ENCODE results near the gene PKHD1. TPM values are rescaled to one million over a fixed set of nuclear protein-coding genes. Genes with fewer than 3 reads are reported as not detected.

The PKHD1 gene
- total RNA-seq, 4 donors from 2014 or later = 0.12 TPM; not detected in 3

DNA sequence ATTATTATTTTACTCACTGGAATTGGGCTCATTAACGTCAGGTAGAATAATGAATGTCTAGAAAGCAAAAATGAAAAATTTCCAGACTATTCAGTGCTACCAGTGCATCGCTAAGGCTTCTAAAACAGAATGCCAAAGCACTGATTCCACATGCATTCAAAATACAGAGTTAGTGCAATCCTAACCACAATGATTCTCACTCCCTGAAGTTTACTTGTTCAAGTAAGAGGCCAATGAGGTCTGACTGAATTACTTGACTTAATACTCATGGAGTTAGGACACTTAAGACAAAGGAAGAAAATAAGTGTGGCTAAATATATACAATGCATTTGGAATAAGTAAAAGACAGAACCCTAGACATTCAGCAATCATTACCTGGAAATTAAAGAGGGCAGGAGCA, 220.5 kb downstream of the PKHD1 start:
- DNase-seq (ENCODE audit: low spot score) (no peak), ATAC-seq (ENCODE audit: low FRiP score) (no peak)
- TF ChIP-seq, protein P1, sequence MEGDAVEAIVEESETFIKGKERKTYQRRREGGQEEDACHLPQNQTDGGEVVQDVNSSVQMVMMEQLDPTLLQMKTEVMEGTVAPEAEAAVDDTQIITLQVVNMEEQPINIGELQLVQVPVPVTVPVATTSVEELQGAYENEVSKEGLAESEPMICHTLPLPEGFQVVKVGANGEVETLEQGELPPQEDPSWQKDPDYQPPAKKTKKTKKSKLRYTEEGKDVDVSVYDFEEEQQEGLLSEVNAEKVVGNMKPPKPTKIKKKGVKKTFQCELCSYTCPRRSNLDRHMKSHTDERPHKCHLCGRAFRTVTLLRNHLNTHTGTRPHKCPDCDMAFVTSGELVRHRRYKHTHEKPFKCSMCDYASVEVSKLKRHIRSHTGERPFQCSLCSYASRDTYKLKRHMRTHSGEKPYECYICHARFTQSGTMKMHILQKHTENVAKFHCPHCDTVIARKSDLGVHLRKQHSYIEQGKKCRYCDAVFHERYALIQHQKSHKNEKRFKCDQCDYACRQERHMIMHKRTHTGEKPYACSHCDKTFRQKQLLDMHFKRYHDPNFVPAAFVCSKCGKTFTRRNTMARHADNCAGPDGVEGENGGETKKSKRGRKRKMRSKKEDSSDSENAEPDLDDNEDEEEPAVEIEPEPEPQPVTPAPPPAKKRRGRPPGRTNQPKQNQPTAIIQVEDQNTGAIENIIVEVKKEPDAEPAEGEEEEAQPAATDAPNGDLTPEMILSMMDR (IDR thresholded peaks at IDR 0.05) = no peak

DNA sequence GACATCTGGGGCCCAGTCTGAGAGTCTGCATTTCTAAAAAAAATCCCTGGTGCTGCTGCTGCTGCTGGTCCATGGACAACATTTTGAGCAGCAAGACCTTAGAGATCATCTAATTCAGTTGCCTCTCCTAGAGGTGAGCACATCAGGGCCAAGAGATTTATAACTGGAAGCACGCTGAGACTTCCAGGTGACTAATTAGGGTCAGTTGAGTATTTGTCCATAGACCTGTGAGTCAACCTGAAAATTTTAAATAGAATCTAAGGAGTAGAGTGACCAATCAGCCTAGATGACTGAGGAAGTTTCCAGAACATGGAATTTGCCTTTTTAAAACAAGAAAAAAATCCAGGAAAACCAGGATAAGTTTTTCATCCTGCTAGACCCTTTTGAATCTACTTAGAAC, 221.4 kb downstream of the PKHD1 start:
- TF ChIP-seq, protein P1 (IDR thresholded peaks at IDR 0.05) = no peak
- ATAC-seq (ENCODE audit: low FRiP score) = no peak

DNA sequence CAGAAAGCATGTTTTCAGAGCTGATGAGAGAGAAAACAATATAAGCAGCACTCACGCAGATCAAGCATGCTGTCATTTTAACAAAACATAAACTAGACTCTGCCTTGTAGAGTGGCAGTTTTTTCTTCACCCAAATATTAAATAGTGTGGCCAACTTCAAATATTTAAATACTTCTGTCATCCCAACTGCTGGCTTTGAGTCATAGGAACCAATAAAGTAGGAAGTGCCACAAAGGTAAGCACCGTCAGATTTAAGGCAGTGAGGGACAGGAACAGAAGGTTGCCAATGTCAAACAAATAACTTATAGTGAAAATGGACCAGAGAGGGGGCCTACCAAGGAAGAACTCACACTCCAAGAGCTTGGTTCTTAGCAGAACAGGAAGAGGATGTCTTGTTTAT, 222.2 kb downstream of the PKHD1 start:
- DNase-seq (ENCODE audit: low spot score) (no peak), ATAC-seq (ENCODE audit: low FRiP score) (no peak)
- TF ChIP-seq, protein P1 (IDR thresholded peaks at IDR 0.05) = no peak

More for the DNA sequence above, 221.4 kb downstream of the PKHD1 start:
- no peak for DNase-seq (ENCODE audit: low spot score)

DNA sequence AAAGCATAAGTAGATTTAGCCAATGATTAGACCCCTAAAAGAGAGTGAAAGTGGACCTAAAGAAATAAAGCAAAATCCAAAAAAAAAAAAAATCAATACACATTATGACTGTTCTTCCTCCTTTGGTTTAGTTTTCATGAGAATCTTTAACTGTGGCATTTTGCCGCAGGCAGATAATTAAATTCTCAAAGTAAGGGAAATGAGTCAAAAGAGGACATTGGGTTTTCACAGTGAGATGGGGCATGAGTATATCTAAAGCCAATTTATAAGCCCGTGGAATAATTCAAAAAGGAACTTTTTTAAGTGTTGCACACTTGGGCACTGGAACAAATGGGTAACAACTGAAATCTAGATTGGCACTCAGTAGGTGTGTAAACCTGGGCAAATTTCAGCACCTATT, 230.3 kb downstream of the PKHD1 start:
- DNase-seq (ENCODE audit: low spot score) = no peak
- no peak for ATAC-seq (ENCODE audit: low FRiP score)
- TF ChIP-seq, protein P1 (IDR thresholded peaks at IDR 0.05) = no peak

DNA sequence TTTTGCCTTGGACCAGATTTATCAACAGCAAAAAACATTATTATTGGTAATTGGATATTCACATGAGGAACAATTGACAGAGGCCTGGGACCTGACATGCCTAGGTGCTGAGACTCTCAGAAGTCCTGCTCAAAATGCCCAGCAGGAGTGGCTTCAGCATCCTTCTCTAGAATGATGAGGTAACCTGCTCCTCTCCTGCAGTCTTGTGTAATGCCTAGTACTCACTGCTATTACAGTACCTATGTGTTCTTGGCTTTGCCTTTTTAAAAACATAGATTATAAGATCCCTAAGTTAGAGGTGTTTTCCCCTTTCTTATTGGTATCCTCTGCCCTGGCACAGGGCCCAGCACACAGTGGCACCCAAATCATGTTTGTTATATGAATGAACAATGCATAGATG, 230.9 kb downstream of the PKHD1 start:
- TF ChIP-seq, protein P1 (IDR thresholded peaks at IDR 0.05) = no peak
- no peak for ATAC-seq (ENCODE audit: low FRiP score)
- no peak for DNase-seq (ENCODE audit: low spot score)

DNA sequence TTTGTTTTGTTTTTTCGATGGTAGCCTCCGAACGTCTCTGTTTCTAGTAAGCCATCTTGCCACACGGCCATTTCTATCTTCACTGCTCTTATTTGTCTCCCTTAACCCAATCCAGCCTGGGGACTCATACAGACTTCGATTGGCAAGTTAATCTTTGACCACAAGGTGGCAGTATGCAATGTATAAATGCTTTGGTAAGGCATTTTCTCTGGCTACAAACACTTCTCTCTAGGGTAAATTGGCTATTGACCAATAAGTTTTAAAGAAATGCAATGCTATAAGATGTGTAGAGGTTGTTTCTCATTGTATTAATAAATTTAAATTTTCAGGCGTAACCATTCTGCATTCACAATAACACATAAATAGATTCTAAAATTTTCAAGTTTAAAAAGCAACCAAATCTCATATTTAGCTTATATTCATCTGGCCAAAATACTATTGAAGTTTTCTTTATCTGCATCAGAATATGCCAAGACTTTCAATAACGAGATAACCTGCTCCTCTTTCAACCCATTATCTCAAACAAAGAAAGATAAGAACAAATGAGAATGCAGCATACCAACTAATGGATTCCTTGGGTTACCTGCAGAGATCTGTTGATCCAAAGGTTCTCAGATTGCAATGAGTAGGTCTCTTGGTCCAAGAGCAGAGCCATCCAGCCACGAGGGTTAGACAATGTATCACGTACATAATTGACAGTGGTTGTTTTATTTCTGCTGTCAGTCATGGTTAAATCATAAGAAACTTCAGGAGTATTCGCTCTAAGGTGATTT, 231.9 kb downstream of the PKHD1 start:
- TF ChIP-seq, protein P1 (IDR thresholded peaks at IDR 0.05) = no peak
- ATAC-seq (ENCODE audit: low FRiP score) (no peak), DNase-seq (ENCODE audit: low spot score) (no peak)

DNA sequence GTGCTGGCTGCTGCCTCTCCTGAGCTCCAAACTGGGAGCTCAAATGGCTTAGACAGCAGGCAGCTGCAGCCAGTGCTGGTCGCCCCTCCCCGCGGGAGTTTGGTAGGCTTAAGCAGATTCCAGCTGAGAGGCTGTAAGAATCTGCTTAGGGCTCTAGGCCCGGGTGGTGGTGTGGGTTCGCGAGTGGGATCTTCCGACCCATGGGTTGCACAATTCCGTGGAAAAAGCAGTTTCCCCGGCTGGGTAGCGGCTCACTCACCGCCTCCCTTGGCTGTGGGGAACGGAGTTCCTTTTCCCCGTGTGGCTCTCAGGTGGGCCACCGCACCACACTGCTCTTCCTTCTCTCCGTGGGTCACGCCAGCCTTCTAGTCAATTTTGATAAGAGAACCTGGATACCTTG, 232.5 kb downstream of the PKHD1 start:
- ATAC-seq (ENCODE audit: low FRiP score) (no peak), DNase-seq (ENCODE audit: low spot score) (no peak)
- TF ChIP-seq, protein P1 (IDR thresholded peaks at IDR 0.05) = no peak

Data from omental fat pad (tissue), 4 donors.